ENCODE measurements around the gene CDIP1. TPM values are rescaled to one million over a fixed set of nuclear protein-coding genes. Genes with fewer than 3 reads are reported as not detected.
A peak's percentile ranks its signal among the peaks of the same experiment; 100 is the strongest.

Gene CDIP1
- total and polyA plus RNA-seq, 10 of the 15 experiments (the other 5 are each of a cell fraction or from before 2014, with no cell fraction given) = 6.1 to 32.4 (median 13.6) TPM

DNA sequence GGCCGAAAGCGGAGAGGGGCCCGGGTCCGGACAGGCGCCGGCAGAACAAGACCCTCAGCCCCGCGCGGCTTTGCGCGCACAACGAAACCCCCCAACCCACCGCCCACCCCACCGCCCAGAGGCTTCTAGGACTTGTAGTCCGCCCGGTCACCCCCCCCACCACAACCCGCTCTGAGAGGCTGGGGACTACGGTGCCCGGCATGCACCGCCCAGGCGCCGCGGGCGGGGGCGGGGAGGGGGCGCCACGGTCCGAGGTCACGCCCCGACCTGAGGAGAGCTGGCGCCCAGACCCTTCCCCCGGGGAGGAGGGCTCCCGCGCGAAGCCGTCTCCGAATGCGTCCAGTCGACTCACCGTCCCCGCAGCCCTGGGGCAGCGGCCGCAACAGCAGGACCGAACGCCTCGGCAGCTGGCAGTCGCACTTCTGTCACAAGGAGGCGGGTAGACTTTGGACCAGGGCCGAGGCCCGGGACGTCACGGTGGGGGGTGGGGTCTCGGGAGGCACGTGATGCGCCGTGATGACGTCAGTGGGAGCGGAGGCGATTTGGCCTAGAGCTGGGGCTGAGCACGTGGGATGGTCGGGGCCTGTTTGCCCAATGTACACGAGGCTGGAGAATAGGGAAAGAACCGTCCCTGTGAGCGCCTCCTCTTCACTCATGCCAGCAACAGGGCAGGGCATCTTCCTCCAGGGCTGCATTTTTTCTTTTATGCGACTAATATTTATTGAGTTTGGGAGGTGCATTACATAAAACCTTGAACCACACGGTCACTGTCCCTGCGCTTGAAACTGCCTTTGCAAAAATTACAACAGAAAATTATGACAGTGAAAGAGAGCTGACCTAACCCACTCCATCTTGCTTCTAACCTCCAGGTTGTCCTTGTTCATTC is at the start of gene CDIP1 (continued):
- TF ChIP-seq, protein P1, sequence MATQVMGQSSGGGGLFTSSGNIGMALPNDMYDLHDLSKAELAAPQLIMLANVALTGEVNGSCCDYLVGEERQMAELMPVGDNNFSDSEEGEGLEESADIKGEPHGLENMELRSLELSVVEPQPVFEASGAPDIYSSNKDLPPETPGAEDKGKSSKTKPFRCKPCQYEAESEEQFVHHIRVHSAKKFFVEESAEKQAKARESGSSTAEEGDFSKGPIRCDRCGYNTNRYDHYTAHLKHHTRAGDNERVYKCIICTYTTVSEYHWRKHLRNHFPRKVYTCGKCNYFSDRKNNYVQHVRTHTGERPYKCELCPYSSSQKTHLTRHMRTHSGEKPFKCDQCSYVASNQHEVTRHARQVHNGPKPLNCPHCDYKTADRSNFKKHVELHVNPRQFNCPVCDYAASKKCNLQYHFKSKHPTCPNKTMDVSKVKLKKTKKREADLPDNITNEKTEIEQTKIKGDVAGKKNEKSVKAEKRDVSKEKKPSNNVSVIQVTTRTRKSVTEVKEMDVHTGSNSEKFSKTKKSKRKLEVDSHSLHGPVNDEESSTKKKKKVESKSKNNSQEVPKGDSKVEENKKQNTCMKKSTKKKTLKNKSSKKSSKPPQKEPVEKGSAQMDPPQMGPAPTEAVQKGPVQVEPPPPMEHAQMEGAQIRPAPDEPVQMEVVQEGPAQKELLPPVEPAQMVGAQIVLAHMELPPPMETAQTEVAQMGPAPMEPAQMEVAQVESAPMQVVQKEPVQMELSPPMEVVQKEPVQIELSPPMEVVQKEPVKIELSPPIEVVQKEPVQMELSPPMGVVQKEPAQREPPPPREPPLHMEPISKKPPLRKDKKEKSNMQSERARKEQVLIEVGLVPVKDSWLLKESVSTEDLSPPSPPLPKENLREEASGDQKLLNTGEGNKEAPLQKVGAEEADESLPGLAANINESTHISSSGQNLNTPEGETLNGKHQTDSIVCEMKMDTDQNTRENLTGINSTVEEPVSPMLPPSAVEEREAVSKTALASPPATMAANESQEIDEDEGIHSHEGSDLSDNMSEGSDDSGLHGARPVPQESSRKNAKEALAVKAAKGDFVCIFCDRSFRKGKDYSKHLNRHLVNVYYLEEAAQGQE (IDR thresholded peaks at IDR 0.05; ENCODE audit: low read depth, low read length) = no peak
- TF ChIP-seq RELA (IDR thresholded peaks at IDR 0.05; ENCODE audit: borderline replicate concordance, partially characterized antibody) = peak; percentile 68
- TF ChIP-seq, protein P2, sequence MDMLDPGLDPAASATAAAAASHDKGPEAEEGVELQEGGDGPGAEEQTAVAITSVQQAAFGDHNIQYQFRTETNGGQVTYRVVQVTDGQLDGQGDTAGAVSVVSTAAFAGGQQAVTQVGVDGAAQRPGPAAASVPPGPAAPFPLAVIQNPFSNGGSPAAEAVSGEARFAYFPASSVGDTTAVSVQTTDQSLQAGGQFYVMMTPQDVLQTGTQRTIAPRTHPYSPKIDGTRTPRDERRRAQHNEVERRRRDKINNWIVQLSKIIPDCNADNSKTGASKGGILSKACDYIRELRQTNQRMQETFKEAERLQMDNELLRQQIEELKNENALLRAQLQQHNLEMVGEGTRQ (IDR thresholded peaks at IDR 0.05; ENCODE audit: borderline replicate concordance, low read depth, low read length) = peak; percentile 95
- peak; percentile 91 for TF ChIP-seq NR2F1 (conservative IDR thresholded peaks at IDR 0.05)
- peak; percentile 56; the same call in 1 of the 2 replicates for TF ChIP-seq TARDBP (IDR thresholded peaks at IDR 0.05; ENCODE audit: borderline replicate concordance)
- TF ChIP-seq BMI1 (IDR thresholded peaks at IDR 0.05; ENCODE audit: borderline replicate concordance) = no peak
- no peak for TF ChIP-seq SUZ12 (IDR thresholded peaks at IDR 0.05; ENCODE audit: unreplicated experiment)
- peak; percentile 39; the same call in 1 of the 2 replicates for TF ChIP-seq RUNX3 (IDR thresholded peaks at IDR 0.05; ENCODE audit: low read length)
- TF ChIP-seq, protein P3, sequence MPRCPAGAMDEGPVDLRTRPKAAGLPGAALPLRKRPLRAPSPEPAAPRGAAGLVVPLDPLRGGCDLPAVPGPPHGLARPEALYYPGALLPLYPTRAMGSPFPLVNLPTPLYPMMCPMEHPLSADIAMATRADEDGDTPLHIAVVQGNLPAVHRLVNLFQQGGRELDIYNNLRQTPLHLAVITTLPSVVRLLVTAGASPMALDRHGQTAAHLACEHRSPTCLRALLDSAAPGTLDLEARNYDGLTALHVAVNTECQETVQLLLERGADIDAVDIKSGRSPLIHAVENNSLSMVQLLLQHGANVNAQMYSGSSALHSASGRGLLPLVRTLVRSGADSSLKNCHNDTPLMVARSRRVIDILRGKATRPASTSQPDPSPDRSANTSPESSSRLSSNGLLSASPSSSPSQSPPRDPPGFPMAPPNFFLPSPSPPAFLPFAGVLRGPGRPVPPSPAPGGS (IDR thresholded peaks at IDR 0.05; ENCODE audit: borderline replicate concordance, insufficient read depth, low read depth, low read length, poor library complexity, severe bottlenecking) = no peak
- TF ChIP-seq CBX5 (IDR thresholded peaks at IDR 0.05; ENCODE audit: low read depth) = peak; percentile 82; the same call in 1 of the 2 replicates
- 0 out of 2 replicates have a peak, but pooled peaks have one; percentile 14 for TF ChIP-seq ZNF24 (IDR thresholded peaks at IDR 0.05)
- TF ChIP-seq SMC3 (IDR thresholded peaks at IDR 0.05; ENCODE audit: borderline replicate concordance, low read length) = no peak
- peak; percentile 61; the same call in 1 of the 3 replicates for TF ChIP-seq POU2F2 (IDR thresholded peaks at IDR 0.05; ENCODE audit: borderline replicate concordance, low read depth, low read length)
- TF ChIP-seq, protein P4, sequence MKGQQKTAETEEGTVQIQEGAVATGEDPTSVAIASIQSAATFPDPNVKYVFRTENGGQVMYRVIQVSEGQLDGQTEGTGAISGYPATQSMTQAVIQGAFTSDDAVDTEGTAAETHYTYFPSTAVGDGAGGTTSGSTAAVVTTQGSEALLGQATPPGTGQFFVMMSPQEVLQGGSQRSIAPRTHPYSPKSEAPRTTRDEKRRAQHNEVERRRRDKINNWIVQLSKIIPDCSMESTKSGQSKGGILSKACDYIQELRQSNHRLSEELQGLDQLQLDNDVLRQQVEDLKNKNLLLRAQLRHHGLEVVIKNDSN (IDR thresholded peaks at IDR 0.05; ENCODE audit: borderline replicate concordance, extremely low read length, insufficient read depth, low read depth, low read length) = peak; percentile 99
- no peak; the same call in 1 of the 2 replicates for TF ChIP-seq YY1 (IDR thresholded peaks at IDR 0.05; ENCODE audit: low read depth, low read length)
- peak; percentile 43 for TF ChIP-seq KLF5 (IDR thresholded peaks at IDR 0.05; ENCODE audit: partially characterized antibody)
- TF ChIP-seq, protein P5, sequence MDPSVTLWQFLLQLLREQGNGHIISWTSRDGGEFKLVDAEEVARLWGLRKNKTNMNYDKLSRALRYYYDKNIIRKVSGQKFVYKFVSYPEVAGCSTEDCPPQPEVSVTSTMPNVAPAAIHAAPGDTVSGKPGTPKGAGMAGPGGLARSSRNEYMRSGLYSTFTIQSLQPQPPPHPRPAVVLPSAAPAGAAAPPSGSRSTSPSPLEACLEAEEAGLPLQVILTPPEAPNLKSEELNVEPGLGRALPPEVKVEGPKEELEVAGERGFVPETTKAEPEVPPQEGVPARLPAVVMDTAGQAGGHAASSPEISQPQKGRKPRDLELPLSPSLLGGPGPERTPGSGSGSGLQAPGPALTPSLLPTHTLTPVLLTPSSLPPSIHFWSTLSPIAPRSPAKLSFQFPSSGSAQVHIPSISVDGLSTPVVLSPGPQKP (IDR thresholded peaks at IDR 0.05; ENCODE audit: low read depth, low read length) = 0 out of 2 replicates have a peak, but pooled peaks have one; percentile 19

Data from GM12878 (cell line).